PC-9 (cell line): Measurements from ENCODE around the gene SPRED3. TPM values are rescaled to one million over a fixed set of nuclear protein-coding genes. Genes with fewer than 3 reads are reported as not detected.

Source experiments
- BruUV-seq: library from RNA; stranded (reverse); fragments of 400-500 nt; replicated peaks from 2 replicates; lab custom pipeline; 2021; lab: Mats Ljungman, UMichigan
- CTCF ChIA-PET: fragments of 300-600 bp; sonication (Branson Sonifier 250); formaldehyde crosslinking; loops from one replicate; lab custom pipeline; 2022; ENCODE audit warnings: antibody characterized with exemption; lab: Charles Lee
- POLR2A ChIA-PET: fragments of 300-600 bp; sonication (Branson Sonifier 250); formaldehyde crosslinking; loops from one replicate; lab custom pipeline; 2022; ENCODE audit warnings: antibody characterized with exemption; ENCODE audit not compliant: unreplicated experiment; lab: Charles Lee
- DNase-seq, 2 experiments: peaks; one replicate each; pipeline versions ENCODE4 v3.0.0 to v3.0.0-alpha.2; 2015 to 2022; ENCODE audit warnings: mixed read lengths in 1 of 2
- H2AFZ ChIP-seq: fragments of 200-600 bp; sonication (generic); 2 replicates; pipeline ENCODE4 v1.8.1; 2017; ENCODE audit warnings: antibody characterized with exemption
- H3F3A ChIP-seq: fragments of 200-600 bp; sonication (generic); 2 replicates; pipeline ENCODE4 v1.8.1; 2017; ENCODE audit warnings: antibody characterized with exemption, mild to moderate bottlenecking, low read depth; ENCODE audit not compliant: insufficient read depth
- H3K27ac ChIP-seq: fragments of 200-600 bp; sonication (generic); 2 replicates; pipeline ENCODE4 v1.6.1; 2016; ENCODE audit warnings: mixed run types
- H3K27me3 ChIP-seq: fragments of 200-600 bp; sonication (generic); 2 replicates; pipeline ENCODE4 v1.6.1; 2016; ENCODE audit warnings: low read depth, mixed run types; ENCODE audit not compliant: insufficient read depth
- H3K36me3 ChIP-seq: fragments of 200-600 bp; sonication (generic); 2 replicates; pipeline ENCODE4 v1.6.1; 2016; ENCODE audit warnings: low read depth, mixed run types
- H3K4me1 ChIP-seq: fragments of 200-600 bp; sonication (generic); replicated peaks from 2 replicates; pipeline ENCODE4 v1.6.1; 2016; ENCODE audit warnings: mixed run types; ENCODE audit not compliant: insufficient read depth
- H3K4me2 ChIP-seq: fragments of 200-600 bp; sonication (generic); 2 replicates; pipeline ENCODE4 v1.6.1; 2017; ENCODE audit warnings: mixed run types
- H3K4me3 ChIP-seq: fragments of 200-600 bp; sonication (generic); 2 replicates; pipeline ENCODE4 v1.6.1; 2016; ENCODE audit warnings: mixed run types
- H3K79me2 ChIP-seq: fragments of 200-600 bp; sonication (generic); 2 replicates; pipeline ENCODE4 v1.6.1; 2017; ENCODE audit warnings: low read depth, mixed run types
- H3K9me2 ChIP-seq: fragments of 200-600 bp; sonication (generic); 2 replicates; pipeline ENCODE4 v1.8.1; 2017; ENCODE audit warnings: mild to moderate bottlenecking; ENCODE audit not compliant: insufficient read depth
- H3K9me3 ChIP-seq: fragments of 200-600 bp; sonication (generic); 2 replicates; pipeline ENCODE4 v1.8.1; 2016; ENCODE audit warnings: low read depth; ENCODE audit not compliant: insufficient read depth
- H4K20me1 ChIP-seq: fragments of 200-600 bp; sonication (generic); 2 replicates; pipeline ENCODE4 v1.8.1; 2017; ENCODE audit not compliant: insufficient read depth
- EZH2 ChIP-seq: fragments of 200-600 bp; sonication (generic); IDR thresholded peaks from 2 replicates; pipeline ENCODE4 v1.8.0; 2017; ENCODE audit warnings: antibody characterized with exemption, low read depth
- intact Hi-C: fragments of 100-400 bp; cut with micrococcal nuclease; formaldehyde crosslinking; loops from one replicate; pipeline ENCODE4 v1.10.0; 2022; ENCODE audit not compliant: unreplicated experiment
- total RNA-seq: library from RNA; stranded (reverse); gene quantifications from 2 replicates; pipeline ENCODE4 v1.2.3, GENCODE V29; 2021
- TF ChIP-seq, protein P1 (sequence below): fragments of 200-600 bp; sonication (generic); conservative IDR thresholded peaks from 2 replicates; pipeline ENCODE4 v1.6.1; 2017; ENCODE audit warnings: mixed run types, antibody characterized with exemption, mild to moderate bottlenecking, moderate library complexity

The SPRED3 gene
- total RNA-seq, 1 experiment from 2014 or later, result 5.4 TPM

DNA sequence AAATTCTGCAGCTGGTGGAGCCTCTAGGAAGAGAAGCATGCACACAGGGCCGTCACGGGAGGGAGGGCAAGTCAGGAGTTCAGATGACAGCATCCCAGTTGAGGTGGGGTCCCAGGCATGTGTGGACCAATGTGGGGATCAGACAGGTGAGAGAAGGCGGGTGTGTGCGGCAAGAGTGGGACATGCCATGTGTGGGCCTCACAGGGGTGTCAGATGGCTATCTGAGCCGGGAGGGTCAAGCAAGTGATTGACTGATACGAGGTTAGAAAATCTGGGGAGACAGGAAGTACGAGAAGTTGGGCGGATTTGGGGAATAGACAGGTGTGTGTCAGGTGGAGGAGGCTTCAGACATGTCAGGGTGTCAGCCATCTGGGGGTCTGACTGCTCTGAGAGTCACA, 28.6 kb downstream of the SPRED3 start:
- no TSS peak for BruUV-seq
- Histone ChIP-seq H3K27ac (no peak overlapping the region), H3K36me3 (no peaks in the 10 kb centered on the region), H3K4me3 (no peak overlapping the region), H4K20me1 (no peaks in the 10 kb centered on the region), H3K27me3 (no peaks in the 10 kb centered on the region), H3F3A (peaks cover 11% of the 10 kb centered on the region; the same call in 1 of the 2 replicates), H3K9me2 (no peaks in the 10 kb centered on the region), H2AFZ (no peak overlapping the region), H3K79me2 (no peaks in the 10 kb centered on the region), H3K4me2 (peak overlapping the region; percentile 79; the same call in 1 of the 2 replicates), H3K4me1 (peaks cover 11% of the 10 kb centered on the region; the same call in 1 of the 2 replicates), H3K9me3 (no peaks in the 10 kb centered on the region)
- no peak for DNase-seq
- ChIA-PET POLR2A (no interaction called here), CTCF (no interaction called here)
- intact Hi-C loops, result no loop called here
- TF ChIP-seq, protein P1, sequence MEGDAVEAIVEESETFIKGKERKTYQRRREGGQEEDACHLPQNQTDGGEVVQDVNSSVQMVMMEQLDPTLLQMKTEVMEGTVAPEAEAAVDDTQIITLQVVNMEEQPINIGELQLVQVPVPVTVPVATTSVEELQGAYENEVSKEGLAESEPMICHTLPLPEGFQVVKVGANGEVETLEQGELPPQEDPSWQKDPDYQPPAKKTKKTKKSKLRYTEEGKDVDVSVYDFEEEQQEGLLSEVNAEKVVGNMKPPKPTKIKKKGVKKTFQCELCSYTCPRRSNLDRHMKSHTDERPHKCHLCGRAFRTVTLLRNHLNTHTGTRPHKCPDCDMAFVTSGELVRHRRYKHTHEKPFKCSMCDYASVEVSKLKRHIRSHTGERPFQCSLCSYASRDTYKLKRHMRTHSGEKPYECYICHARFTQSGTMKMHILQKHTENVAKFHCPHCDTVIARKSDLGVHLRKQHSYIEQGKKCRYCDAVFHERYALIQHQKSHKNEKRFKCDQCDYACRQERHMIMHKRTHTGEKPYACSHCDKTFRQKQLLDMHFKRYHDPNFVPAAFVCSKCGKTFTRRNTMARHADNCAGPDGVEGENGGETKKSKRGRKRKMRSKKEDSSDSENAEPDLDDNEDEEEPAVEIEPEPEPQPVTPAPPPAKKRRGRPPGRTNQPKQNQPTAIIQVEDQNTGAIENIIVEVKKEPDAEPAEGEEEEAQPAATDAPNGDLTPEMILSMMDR, result no peak
- TF ChIP-seq EZH2, result no peak

DNA sequence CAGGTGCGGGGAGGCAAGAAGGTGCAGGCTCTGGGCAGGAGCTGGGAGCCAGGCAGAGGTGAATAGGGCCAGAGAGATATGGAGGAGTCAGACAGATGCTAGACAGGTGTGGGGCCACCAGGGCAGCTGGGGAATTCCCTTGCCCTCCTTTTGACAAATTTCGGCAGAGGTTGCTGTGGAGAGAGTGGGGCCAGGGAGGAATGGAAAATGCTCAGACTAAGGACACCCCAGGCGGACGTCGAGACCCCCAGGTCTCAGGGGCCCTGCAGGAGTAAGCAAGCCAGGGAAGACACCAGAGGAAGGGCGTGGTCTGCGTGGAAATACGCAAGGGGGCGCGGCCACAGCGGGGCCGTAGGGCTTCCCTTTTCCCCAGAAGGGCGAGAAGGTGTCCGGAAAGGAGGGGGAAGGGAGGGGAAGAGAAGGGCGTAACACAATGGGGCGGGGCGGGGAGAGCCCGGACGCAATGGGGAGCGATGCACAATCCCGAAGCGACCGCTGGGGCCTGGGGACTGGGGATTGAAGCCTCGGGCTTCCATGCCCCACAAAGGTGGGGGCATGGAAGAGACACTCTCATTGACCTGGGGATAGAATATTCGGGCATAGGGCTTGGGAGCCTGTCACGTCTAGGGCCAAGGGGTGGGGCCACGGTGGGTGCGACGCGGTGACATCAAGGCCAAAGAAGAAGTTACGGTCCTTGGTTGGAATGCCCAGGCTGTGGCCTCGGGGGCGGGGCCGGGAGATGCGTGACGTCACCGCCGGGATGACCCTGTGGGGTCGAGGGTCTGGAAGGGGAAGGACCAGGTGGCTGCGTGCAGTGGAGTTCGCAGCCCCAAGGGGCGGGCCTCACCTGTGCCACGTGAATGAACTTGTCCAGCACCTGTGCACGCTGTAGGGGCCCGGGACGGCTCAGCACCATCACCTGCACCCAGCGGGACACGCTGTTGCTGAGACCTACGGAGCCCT, 29.3 kb downstream of the SPRED3 start:
- TF ChIP-seq, protein P1, result 0 out of 2 replicates have a peak, but pooled peaks have one; percentile 19
- TF ChIP-seq EZH2, result no peak
- Histone ChIP-seq H3K4me1 (peaks cover 11% of the 10 kb centered on the region; the same call in 1 of the 2 replicates), H3K27ac (no peak overlapping the region), H3K36me3 (no peaks in the 10 kb centered on the region), H3K4me2 (peak overlapping the region; percentile 79), H3K79me2 (no peaks in the 10 kb centered on the region), H3K9me3 (no peaks in the 10 kb centered on the region), H3K9me2 (no peaks in the 10 kb centered on the region), H3K27me3 (no peaks in the 10 kb centered on the region), H4K20me1 (no peaks in the 10 kb centered on the region), H3F3A (peaks cover 11% of the 10 kb centered on the region; the same call in 1 of the 2 replicates), H2AFZ (0 out of 2 replicates have a peak overlapping the region, but pooled peaks have one; percentile 29), H3K4me3 (peak overlapping the region; percentile 44; the same call in 1 of the 2 replicates)
- peak in 1 of 2 experiments; percentile 48 for DNase-seq
- intact Hi-C loops, result no loop called here
- POLR2A ChIA-PET, result no interaction called here
- CTCF ChIA-PET, result no interaction called here
- BruUV-seq, result no TSS peak

DNA sequence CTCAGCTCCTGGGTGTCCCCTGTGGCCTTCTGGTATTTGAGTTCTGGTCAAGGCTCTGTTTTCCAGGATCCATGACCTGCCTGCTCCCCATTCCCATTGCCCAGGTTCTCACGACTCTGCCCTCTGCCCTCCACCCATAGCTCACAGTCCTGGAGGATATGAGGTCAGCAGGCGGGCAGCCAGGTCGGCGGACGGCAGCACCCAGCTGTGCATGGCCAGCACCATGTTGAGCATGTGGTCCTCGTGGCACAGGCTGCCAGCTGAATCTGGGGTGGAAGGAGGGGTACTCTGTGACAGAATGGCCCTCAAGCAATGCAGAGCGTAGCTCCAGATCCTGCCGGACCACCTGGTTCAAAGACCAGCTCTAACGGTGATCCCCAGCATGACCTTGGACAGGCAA, 32.4 kb downstream of the SPRED3 start:
- intact Hi-C loops, result no loop called here
- peaks cover 11% of the 10 kb centered on the region; the same call in 1 of the 2 replicates for H3F3A ChIP-seq
- H3K4me2 ChIP-seq, result no peak overlapping the region
- CTCF ChIA-PET, result interaction anchor here (0.6 kb wide), 1 partner anchor 358 kb away, joined by 3 read pairs; no protein-coding TSS in a partner anchor
- no peak overlapping the region for H3K27ac ChIP-seq
- DNase-seq, result no peak
- no peaks in the 10 kb centered on the region for H3K9me3 ChIP-seq
- H3K27me3 ChIP-seq, result peaks cover 6% of the 10 kb centered on the region; the same call in 1 of the 2 replicates
- TF ChIP-seq EZH2, result no peak
- BruUV-seq, result no TSS peak
- H3K9me2 ChIP-seq, result no peaks in the 10 kb centered on the region
- no peaks in the 10 kb centered on the region for H3K79me2 ChIP-seq
- no peak overlapping the region for H2AFZ ChIP-seq
- H3K4me3 ChIP-seq, result no peak overlapping the region
- H4K20me1 ChIP-seq, result no peaks in the 10 kb centered on the region
- no peaks in the 10 kb centered on the region for H3K36me3 ChIP-seq
- POLR2A ChIA-PET, result no interaction called here
- peaks cover 11% of the 10 kb centered on the region; the same call in 1 of the 2 replicates for H3K4me1 ChIP-seq
